Renal cortex interstitium (tissue), 11 donors: Measurements from ENCODE around the gene INTS11. TPM values are rescaled to one million over a fixed set of nuclear protein-coding genes. Genes with fewer than 3 reads are reported as not detected.

Experiments
- DNase-seq, 11 donors: peaks; one replicate each; pipeline ENCODE4 v3.0.0-alpha.2; 2013; ENCODE audit warnings: low read depth in 9 of 11, low spot score in 4 of 11; ENCODE audit errors: extremely low read depth in 1 of 11
- polyA plus RNA-seq, 3 donors: library from polyadenylated mRNA; unstranded; fragments of 120-200 nt; gene quantifications; one replicate each; pipeline ENCODE4 v1.2.1, GENCODE V29; 2013; ENCODE audit not compliant: insufficient read length in 3 of 3

INTS11 gene
- polyA plus RNA-seq, 3 donors: 107 to 159 (median 117) TPM

GRCh38 chr1:1283821-1284220 is 40.6 kb downstream of the INTS11 start:
- DNase-seq: peak in 4 of 11 donors; percentile 29 to 62 (median 44)

GRCh38 chr1:1282998-1283397 is 41.5 kb downstream of the INTS11 start:
- no peak for DNase-seq

GRCh38 chr1:1281533-1282321 is 42.7 kb downstream of the INTS11 start:
- no peak for DNase-seq

- DNase-seq: no peak
Measured at GRCh38 chr1:1280782-1281481, 43.5 kb downstream of the INTS11 start.

GRCh38 chr1:1279028-1279427 is 45.4 kb downstream of the INTS11 start:
- no peak for DNase-seq

GRCh38 chr1:1278620-1279019 is 45.8 kb downstream of the INTS11 start:
- DNase-seq: no peak

- no peak for DNase-seq
Measured at GRCh38 chr1:1275836-1276235, 48.6 kb downstream of the INTS11 start.

- DNase-seq: no peak
Measured at GRCh38 chr1:1274931-1275431, 49.5 kb downstream of the INTS11 start.

- no peak for DNase-seq
Measured at GRCh38 chr1:1274299-1274930, 50.0 kb downstream of the INTS11 start.

- peak; percentile 37 to 88 (median 84) for DNase-seq
Measured at GRCh38 chr1:1273512-1274298, 50.8 kb downstream of the INTS11 start, which contains the start of gene UBE2J2. TSS of gene UBE2J2 (minus strand) at chr1:1273854. CDS start at chr1:1267992, 5,862 bp downstream.

GRCh38 chr1:1273209-1273511 is 51.3 kb downstream of the INTS11 start:
- no peak for DNase-seq

- DNase-seq: no peak
Measured at GRCh38 chr1:1272341-1273208, 51.9 kb downstream of the INTS11 start.

GRCh38 chr1:1270813-1271212 is 53.6 kb downstream of the INTS11 start:
- DNase-seq: no peak

GRCh38 chr1:1268284-1268682 is 56.2 kb downstream of the INTS11 start:
- DNase-seq: no peak

GRCh38 chr1:1267488-1268283 is 56.8 kb downstream of the INTS11 start:
- no peak for DNase-seq

GRCh38 chr1:1264868-1265272 is 59.6 kb downstream of the INTS11 start:
- DNase-seq: no peak

GRCh38 chr1:1264026-1264425 is 60.4 kb downstream of the INTS11 start:
- DNase-seq: no peak

- DNase-seq: no peak
Measured at GRCh38 chr1:1262758-1263157, 61.7 kb downstream of the INTS11 start.
